H1 (cell line): ENCODE measurements around the gene COL27A1. TPM values are rescaled to one million over a fixed set of nuclear protein-coding genes. Genes with fewer than 3 reads are reported as not detected.

Experiments used
- CTCF ChIA-PET: fragments of 300-600 bp; sonication (Branson Sonifier 250); formaldehyde crosslinking; loops from one replicate; lab custom pipeline; 2021; ENCODE audit not compliant: partially characterized antibody; lab: Charles Lee
- POLR2A ChIA-PET: fragments of 300-600 bp; sonication (Branson Sonifier 250); formaldehyde crosslinking; loops from one replicate; lab custom pipeline; 2021; ENCODE audit warnings: inconsistent platforms; ENCODE audit not compliant: partially characterized antibody; lab: Charles Lee
- DNase-seq, 2 experiments: peaks; one replicate each; pipeline versions ENCODE4 v3.0.0 to v3.0.0-alpha.2; 2010 to 2022; ENCODE audit warnings: low spot score in 2 of 2, low read depth in 1 of 2, mixed read lengths in 1 of 2
- FAIRE-seq: peaks from 2 replicates; lab custom pipeline; 2011; peaks lifted over from hg19 to GRCh38; lab: Jason Lieb, UNC
- H2AFZ ChIP-seq: 2 replicates; pipeline ENCODE4 v1.8.1; 2012; ENCODE audit warnings: low read length, inconsistent platforms
- H2AK5ac ChIP-seq: 2 replicates; pipeline ENCODE4 v1.6.1; 2013; ENCODE audit warnings: low read depth, low read length
- H2BK120ac ChIP-seq: replicated peaks from 2 replicates; pipeline ENCODE3; 2013; ENCODE audit warnings: low read depth, low read length, inconsistent platforms
- H2BK12ac ChIP-seq: 2 replicates; pipeline ENCODE4 v1.6.1; 2013; ENCODE audit warnings: low read depth, low read length
- H2BK15ac ChIP-seq: 2 replicates; pipeline ENCODE4 v1.6.1; 2013; ENCODE audit warnings: low read length
- H2BK20ac ChIP-seq: 2 replicates; pipeline ENCODE4 v1.6.1; 2013; ENCODE audit warnings: low read length
- H2BK5ac ChIP-seq: 2 replicates; pipeline ENCODE4 v1.6.1; 2013; ENCODE audit warnings: low read depth, low read length
- H3K14ac ChIP-seq: 2 replicates; pipeline ENCODE4 v1.6.1; 2013; ENCODE audit warnings: inconsistent platforms; ENCODE audit not compliant: insufficient read length
- H3K18ac ChIP-seq: 2 replicates; pipeline ENCODE4 v1.6.1; 2013; ENCODE audit warnings: low read length; ENCODE audit errors: extremely low read depth
- H3K23ac ChIP-seq: 2 replicates; pipeline ENCODE4 v1.6.1; 2013; ENCODE audit warnings: inconsistent platforms; ENCODE audit not compliant: insufficient read length
- H3K23me2 ChIP-seq: 2 replicates; pipeline ENCODE4 v1.6.1; 2013; ENCODE audit warnings: low read depth, low read length
- H3K27ac ChIP-seq: 2 replicates; pipeline ENCODE4 v1.6.1; 2011; ENCODE audit warnings: low read depth, low read length, inconsistent platforms
- H3K27me3 ChIP-seq, 4 experiments: replicated peaks in 1 of 4; 1 replicate in 1 of 4; 2 replicates in 3 of 4; pipeline versions ENCODE4 v1.6.1 to v1.8.1; 2011 to 2013; ENCODE audit warnings: low read length in 3 of 4, mild to moderate bottlenecking in 3 of 4, inconsistent platforms in 2 of 4, mixed read lengths in 2 of 4, moderate library complexity in 1 of 4; ENCODE audit not compliant: control insufficient read depth in 3 of 4, insufficient read depth in 3 of 4; ENCODE audit errors: extremely low read depth in 1 of 4
- H3K36me3 ChIP-seq, 4 experiments: 2 replicates each; pipeline versions ENCODE4 v1.6.1 to v1.8.1; 2011 to 2013; ENCODE audit warnings: mild to moderate bottlenecking in 4 of 4, low read length in 3 of 4, moderate library complexity in 2 of 4, control low read depth in 1 of 4, inconsistent platforms in 1 of 4; ENCODE audit not compliant: insufficient read depth in 4 of 4, control insufficient read depth in 2 of 4
- H3K4ac ChIP-seq: replicated peaks from 2 replicates; pipeline ENCODE3; 2013; ENCODE audit warnings: low read length, low read depth, mixed read lengths, inconsistent platforms; ENCODE audit not compliant: insufficient read length
- H3K4me1 ChIP-seq, 4 experiments: replicated peaks in 1 of 4; 1 replicate in 1 of 4; 2 replicates in 3 of 4; pipeline versions ENCODE4 v1.6.1 to v1.8.1; 2011 to 2013; ENCODE audit warnings: low read length in 3 of 4, inconsistent platforms in 2 of 4, mixed read lengths in 1 of 4; ENCODE audit not compliant: insufficient read depth in 4 of 4, control insufficient read depth in 3 of 4
- H3K4me2 ChIP-seq, 2 experiments: 2 replicates each; pipeline versions ENCODE4 v1.6.1 to v1.8.1; 2011 to 2013; ENCODE audit warnings: low read depth in 2 of 2, low read length in 2 of 2, control low read depth in 1 of 2, inconsistent platforms in 1 of 2, mild to moderate bottlenecking in 1 of 2; ENCODE audit not compliant: insufficient read depth in 1 of 2
- H3K4me3 ChIP-seq, 4 experiments: fragments of 200-600, 300-600 bp in 1 of 4; sonication (generic), shearing (Covaris generic), sonication (Bioruptor Twin) in 1 of 4; 2 replicates each; pipeline versions ENCODE4 v1.5.1 to v1.8.1; 2011 to 2016; ENCODE audit warnings: low read length in 4 of 4, low read depth in 3 of 4, control low read depth in 2 of 4, inconsistent platforms in 2 of 4, mild to moderate bottlenecking in 2 of 4, mixed read lengths in 1 of 4, moderate library complexity in 1 of 4; ENCODE audit not compliant: insufficient read depth in 2 of 4; ENCODE audit errors: extremely low read depth in 1 of 4
- H3K56ac ChIP-seq: replicated peaks from 2 replicates; pipeline ENCODE3; 2013; ENCODE audit warnings: low read depth, mild to moderate bottlenecking, mixed read lengths, low read length, inconsistent platforms; ENCODE audit not compliant: insufficient read length
- H3K79me1 ChIP-seq: 2 replicates; pipeline ENCODE4 v1.6.1; 2013; ENCODE audit warnings: low read depth, low read length, control low read depth
- H3K79me2 ChIP-seq, 2 experiments: 2 replicates each; pipeline versions ENCODE4 v1.6.1 to v1.8.1; 2012 to 2013; ENCODE audit warnings: low read length in 2 of 2, mild to moderate bottlenecking in 2 of 2, inconsistent platforms in 1 of 2; ENCODE audit not compliant: insufficient read depth in 2 of 2, control insufficient read depth in 1 of 2
- H3K9ac ChIP-seq, 4 experiments: replicated peaks in 1 of 4; 1 replicate in 1 of 4; 2 replicates in 3 of 4; pipeline versions ENCODE4 v1.6.1 to v1.8.1; 2011 to 2013; ENCODE audit warnings: low read depth in 3 of 4, low read length in 3 of 4, control low read depth in 2 of 4, mild to moderate bottlenecking in 2 of 4, moderate library complexity in 2 of 4, inconsistent platforms in 1 of 4; ENCODE audit errors: extremely low read depth in 1 of 4
- H3K9me3 ChIP-seq, 2 experiments: 2 replicates each; pipeline versions ENCODE4 v1.6.1 to v1.8.1; 2012 to 2013; ENCODE audit warnings: mild to moderate bottlenecking in 2 of 2, moderate library complexity in 2 of 2, control low read depth in 1 of 2, inconsistent platforms in 1 of 2, low read depth in 1 of 2, low read length in 1 of 2, mixed read lengths in 1 of 2; ENCODE audit not compliant: insufficient read depth in 2 of 2
- H4K20me1 ChIP-seq, 2 experiments: replicated peaks in 1 of 2; 2 replicates each; pipeline versions ENCODE3 to v1.8.1; 2011 to 2013; ENCODE audit warnings: inconsistent platforms in 2 of 2, low read length in 2 of 2, mild to moderate bottlenecking in 1 of 2; ENCODE audit not compliant: insufficient read depth in 2 of 2, control insufficient read depth in 1 of 2
- H4K5ac ChIP-seq: 2 replicates; pipeline ENCODE4 v1.6.1; 2013; ENCODE audit warnings: low read length, low read depth, mixed read lengths, inconsistent platforms; ENCODE audit not compliant: insufficient read length
- H4K8ac ChIP-seq: 2 replicates; pipeline ENCODE4 v1.8.0; 2013; ENCODE audit warnings: mild to moderate bottlenecking, moderate library complexity, low read length, inconsistent platforms; ENCODE audit not compliant: insufficient read depth; ENCODE audit errors: extremely low read depth
- H4K91ac ChIP-seq: replicated peaks from 2 replicates; pipeline ENCODE3; 2013; ENCODE audit warnings: low read length, mixed read lengths, inconsistent platforms; ENCODE audit not compliant: insufficient read length
- EGR1 ChIP-seq: IDR thresholded peaks from 2 replicates; pipeline ENCODE4 v1.6.1; 2011; ENCODE audit warnings: low read depth, low read length, borderline replicate concordance
- EP300 ChIP-seq, 2 experiments: IDR thresholded peaks; 1 replicate in 1 of 2; 2 replicates in 1 of 2; pipeline ENCODE4 v1.6.1; 2011 to 2012; ENCODE audit warnings: low read depth in 2 of 2, low read length in 2 of 2, mild to moderate bottlenecking in 2 of 2, borderline replicate concordance in 1 of 2, inconsistent platforms in 1 of 2, moderate library complexity in 1 of 2
- GTF2F1 ChIP-seq: IDR thresholded peaks from 2 replicates; pipeline ENCODE4 v1.6.1; 2012; ENCODE audit warnings: low read depth, low read length, improper control_type of control experiment, borderline replicate concordance
- JUND ChIP-seq: IDR thresholded peaks from 2 replicates; pipeline ENCODE4 v1.6.1; 2011; ENCODE audit warnings: mild to moderate bottlenecking, improper control_type of control experiment, low read length
- KDM1A ChIP-seq: fragments of 200-600, 300-600 bp; sonication (generic); IDR thresholded peaks from 2 replicates; pipeline ENCODE4 v1.7.1; 2016; ENCODE audit warnings: mild to moderate bottlenecking, low read length, borderline replicate concordance
- KDM4A ChIP-seq: IDR thresholded peaks from one replicate; pipeline ENCODE4 v1.7.1; 2012; ENCODE audit warnings: low read depth, mild to moderate bottlenecking, moderate library complexity, low read length, inconsistent platforms; ENCODE audit not compliant: severe bottlenecking
- NANOG ChIP-seq: IDR thresholded peaks from 2 replicates; pipeline ENCODE4 v1.6.1; 2011; ENCODE audit warnings: low read length, low read depth, mild to moderate bottlenecking, inconsistent platforms; ENCODE audit not compliant: insufficient read depth, poor library complexity, severe bottlenecking
- PHF8 ChIP-seq: fragments of 200-600 bp; sonication (generic); conservative IDR thresholded peaks from 2 replicates; pipeline ENCODE4 v1.7.1; 2012; ENCODE audit warnings: low read depth, mild to moderate bottlenecking, inconsistent platforms, low read length, moderate library complexity
- SIN3A ChIP-seq, 2 experiments: IDR thresholded peaks in 1 of 2; conservative IDR thresholded peaks in 1 of 2; 2 replicates each; pipeline ENCODE4 v1.6.1; 2011 to 2012; ENCODE audit warnings: low read length in 2 of 2, improper control_type of control experiment in 1 of 2, low read depth in 1 of 2, mild to moderate bottlenecking in 1 of 2
- SP4 ChIP-seq: IDR thresholded peaks from 2 replicates; pipeline ENCODE4 v1.6.1; 2012; ENCODE audit warnings: low read length, inconsistent platforms
- SRF ChIP-seq: IDR thresholded peaks from 2 replicates; pipeline ENCODE4 v1.6.1; 2011; ENCODE audit warnings: mild to moderate bottlenecking, low read depth, low read length, moderate library complexity
- SUZ12 ChIP-seq: fragments of 200-600 bp; sonication (generic); IDR thresholded peaks from 2 replicates; pipeline ENCODE4 v1.6.1; 2012; ENCODE audit warnings: mild to moderate bottlenecking, inconsistent platforms, low read length, moderate library complexity, mixed read lengths
- WGBS, 2 experiments: shearing (Covaris generic) in 1 of 2; methylation state at CpG; one replicate each; pipeline versions ENCODE4 v1.1.6 to v1.1.7; 2013 to 2015; ENCODE audit warnings: low lambda C conversion rate in 2 of 2, mixed read lengths in 2 of 2, inconsistent platforms in 1 of 2, low coverage in 1 of 2, missing lambda C conversion rate in 1 of 2; ENCODE audit not compliant: insufficient replicate concordance in 2 of 2, insufficient coverage in 1 of 2, insufficient read length in 1 of 2; ENCODE audit errors: extremely low coverage in 1 of 2, missing lambda C conversion rate in 1 of 2; 5-methylcytosine and 5-hydroxymethylcytosine counted together
- polyA plus RNA-seq, 7 experiments: library from polyadenylated mRNA; depleted of rRNA in 3 of 7; stranded (reverse) in 5 of 7; unstranded in 2 of 7; fragments of >200 nt in 5 of 7; fragments of 200-250 nt in 2 of 7; gene quantifications; 1 replicate in 5 of 7; 2 replicates in 1 of 7; 4 replicates in 1 of 7; pipeline versions ENCODE4 v1.2.1 to v1.2.3, GENCODE V29; 2011 to 2013; ENCODE audit warnings: missing spikeins in 2 of 7, mixed read lengths in 2 of 7
- total RNA-seq: library from RNA; stranded (reverse); fragmentation: NEBNext Ultra II Directional; extraction: Animal tissue kit (Norgen Biotek cat#: 25700); gene quantifications from 2 replicates; pipeline ENCODE4 v1.2.1, GENCODE V29; 2021
- TF ChIP-seq, protein P1 (sequence below): IDR thresholded peaks from 2 replicates; pipeline ENCODE4 v1.6.1; 2012; ENCODE audit warnings: inconsistent platforms

COL27A1 gene
- total and polyA plus RNA-seq, 2 of the 8 experiments (the other 6 are each of a cell fraction or from before 2014, with no cell fraction given), result 15.1 to 22.8 TPM

GRCh38 chr9:114146735-114147134, 8.6 kb upstream of the COL27A1 start:
- no peak overlapping the region for H3K9ac ChIP-seq
- H2BK15ac ChIP-seq, result no peak overlapping the region
- H3K4ac ChIP-seq, result no peak overlapping the region
- no peaks in the 10 kb centered on the region for H4K20me1 ChIP-seq
- no peak overlapping the region for H2BK5ac ChIP-seq
- H3K79me1 ChIP-seq, result no peaks in the 10 kb centered on the region; the same call in 1 of the 2 replicates
- H4K91ac ChIP-seq, result no peak overlapping the region
- H2BK20ac ChIP-seq, result no peak overlapping the region
- H4K8ac ChIP-seq, result no peak overlapping the region
- no peak overlapping the region for H2BK120ac ChIP-seq
- no peaks in the 10 kb centered on the region for H3K4me1 ChIP-seq
- CTCF ChIA-PET, result interaction anchor here (1.3 to 5.2 kb wide), 6 partner anchors 8 to 64 kb away, joined by 4 to 31 read pairs (median 6); partner anchors contain the start of gene COL27A1
- DNase-seq (no peak), FAIRE-seq (no peak)
- H3K4me2 ChIP-seq, result no peak overlapping the region
- no peak overlapping the region for H2BK12ac ChIP-seq
- no peak overlapping the region for H2AK5ac ChIP-seq
- 90% methylated on average over 6 of the region's 6 CpGs; no CpG with 5 or more reads in 1 of the 2 experiments for WGBS, 2 experiments
- no peak overlapping the region for H3K18ac ChIP-seq
- no peak overlapping the region for H2AFZ ChIP-seq
- H3K4me3 ChIP-seq, result no peak overlapping the region
- no peak overlapping the region for H3K56ac ChIP-seq
- 0 out of 2 replicates have a peak, but pooled peaks cover 1% of the 10 kb centered on the region for H3K23me2 ChIP-seq
- H3K79me2 ChIP-seq, result no peaks in the 10 kb centered on the region
- H4K5ac ChIP-seq, result no peak overlapping the region
- no peak overlapping the region for H3K14ac ChIP-seq
- POLR2A ChIA-PET, result interaction anchor here (1.1 kb wide), 1 partner anchor 8 kb away, joined by 3 read pairs; the partner anchor contains the start of gene COL27A1
- H3K9me3 ChIP-seq, result no peaks in the 10 kb centered on the region
- H3K27ac ChIP-seq, result no peak overlapping the region
- peaks cover 0 to 5% (median 0%) of the 10 kb centered on the region in 4 experiments; a peak in 3 of 7 replicates for H3K27me3 ChIP-seq
- no peak overlapping the region for H3K23ac ChIP-seq
- no peaks in the 10 kb centered on the region for H3K36me3 ChIP-seq
- no peak for TF ChIP-seq JUND
- no peak for TF ChIP-seq SUZ12
- no peak for TF ChIP-seq SRF
- no peak for TF ChIP-seq SIN3A (conservative IDR thresholded peaks at IDR 0.05 in 1 of 2, IDR thresholded peaks at IDR 0.05 in 1 of 2; ENCODE audit: low read depth in 1 of 2, low read length in 2 of 2)
- no peak for TF ChIP-seq KDM1A
- TF ChIP-seq, protein P1, sequence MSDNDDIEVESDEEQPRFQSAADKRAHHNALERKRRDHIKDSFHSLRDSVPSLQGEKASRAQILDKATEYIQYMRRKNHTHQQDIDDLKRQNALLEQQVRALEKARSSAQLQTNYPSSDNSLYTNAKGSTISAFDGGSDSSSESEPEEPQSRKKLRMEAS, result no peak
- no peak for TF ChIP-seq EP300 (IDR thresholded peaks at IDR 0.05; ENCODE audit: borderline replicate concordance in 1 of 2, low read depth in 2 of 2, low read length in 2 of 2)
- TF ChIP-seq EGR1, result no peak
- TF ChIP-seq KDM4A, result no peak
- no peak for TF ChIP-seq GTF2F1
- no peak for TF ChIP-seq NANOG
- no peak for TF ChIP-seq SP4
- no peak for TF ChIP-seq PHF8
